ENCODE results near the gene WNT2.

DNA sequence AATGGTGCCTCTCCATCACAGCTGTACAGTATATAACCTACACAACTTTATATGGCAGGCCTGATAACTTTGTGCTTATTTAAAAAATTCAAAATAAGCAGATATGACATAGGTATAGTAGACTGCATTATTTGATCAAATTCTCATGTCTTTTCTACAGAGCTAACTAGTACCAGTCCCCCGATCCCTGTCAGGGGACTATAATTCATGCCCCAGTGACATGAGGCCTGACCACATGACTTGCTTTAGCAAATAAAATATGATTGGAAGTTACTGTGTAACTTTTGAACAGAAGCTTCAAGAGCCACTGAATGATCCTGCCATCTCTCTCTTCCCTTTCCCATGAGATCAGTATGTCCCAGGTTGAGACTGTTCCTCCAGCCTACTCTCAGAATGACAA, 49.2 kb upstream of the WNT2 start:
- no peak for TF ChIP-seq CTCF (IDR thresholded peaks at IDR 0.05)
- no peak for TF ChIP-seq POLR2A (IDR thresholded peaks at IDR 0.05)

Measured in body of pancreas (tissue), 4 donors.